ENCODE results near the gene TPTE2. TPM values are rescaled to one million over a fixed set of nuclear protein-coding genes. Genes with fewer than 3 reads are reported as not detected.
"Not testable (repeated sequence)": the region's sequence is repeated elsewhere in the genome, so short reads cannot be mapped to it uniquely, and the experiment has no call there.

Gene TPTE2
- total and polyA plus RNA-seq, 3 donors from 2014 or later = 5.1 to 9.9 (median 8.0) TPM

DNA sequence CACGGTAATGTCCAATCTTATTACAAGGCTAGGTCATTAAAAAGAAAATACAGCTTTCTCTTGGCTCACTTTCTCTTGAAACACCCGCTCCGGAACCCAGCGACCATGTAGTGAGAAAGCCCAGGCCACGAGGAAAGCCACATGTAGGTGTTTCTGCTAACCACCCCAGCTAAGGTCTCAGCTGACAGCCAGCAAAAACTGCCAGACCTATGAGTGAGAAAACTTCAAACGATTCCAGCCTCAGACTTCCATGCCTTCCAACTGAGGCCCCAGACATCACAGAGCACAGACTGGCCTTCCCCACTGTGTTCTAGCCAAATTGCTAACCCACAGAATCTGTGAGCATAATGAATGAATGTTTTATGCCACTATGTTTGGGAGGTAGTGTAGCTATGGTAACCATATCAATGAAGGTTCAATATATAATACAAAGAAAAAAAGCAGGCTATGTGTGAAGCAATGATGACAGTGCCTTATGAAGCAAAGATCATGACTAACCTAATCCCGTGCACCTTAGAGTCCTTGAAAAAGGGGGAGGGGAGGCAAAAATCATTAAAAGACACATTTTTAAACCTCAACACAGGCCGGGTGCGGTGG lies 11.9 kb upstream of the TPTE2 start:
- no peaks in the 10 kb centered on the region for H3K27me3 ChIP-seq

GRCh38 chr13:19572280-19572679 lies 10.9 kb upstream of the TPTE2 start:
- no peak for DNase-seq
- TF ChIP-seq, protein P1, sequence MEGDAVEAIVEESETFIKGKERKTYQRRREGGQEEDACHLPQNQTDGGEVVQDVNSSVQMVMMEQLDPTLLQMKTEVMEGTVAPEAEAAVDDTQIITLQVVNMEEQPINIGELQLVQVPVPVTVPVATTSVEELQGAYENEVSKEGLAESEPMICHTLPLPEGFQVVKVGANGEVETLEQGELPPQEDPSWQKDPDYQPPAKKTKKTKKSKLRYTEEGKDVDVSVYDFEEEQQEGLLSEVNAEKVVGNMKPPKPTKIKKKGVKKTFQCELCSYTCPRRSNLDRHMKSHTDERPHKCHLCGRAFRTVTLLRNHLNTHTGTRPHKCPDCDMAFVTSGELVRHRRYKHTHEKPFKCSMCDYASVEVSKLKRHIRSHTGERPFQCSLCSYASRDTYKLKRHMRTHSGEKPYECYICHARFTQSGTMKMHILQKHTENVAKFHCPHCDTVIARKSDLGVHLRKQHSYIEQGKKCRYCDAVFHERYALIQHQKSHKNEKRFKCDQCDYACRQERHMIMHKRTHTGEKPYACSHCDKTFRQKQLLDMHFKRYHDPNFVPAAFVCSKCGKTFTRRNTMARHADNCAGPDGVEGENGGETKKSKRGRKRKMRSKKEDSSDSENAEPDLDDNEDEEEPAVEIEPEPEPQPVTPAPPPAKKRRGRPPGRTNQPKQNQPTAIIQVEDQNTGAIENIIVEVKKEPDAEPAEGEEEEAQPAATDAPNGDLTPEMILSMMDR (IDR thresholded peaks at IDR 0.05) = no peak
- TF ChIP-seq POLR2A (IDR thresholded peaks at IDR 0.05) = no peak
- H3K27me3 ChIP-seq = no peaks in the 10 kb centered on the region
- H3K4me3 ChIP-seq = no peak overlapping the region
- H3K36me3 ChIP-seq (ENCODE audit: low read depth, missing control alignments) = no peaks in the 10 kb centered on the region
- intact Hi-C loops (cut with DNase I; ENCODE audit: low total_unique reads) = no loop called here
- WGBS, 2 donors = 76 to 92% methylated on average over 4 of the region's 4 CpGs
- no peak overlapping the region for H3K27ac ChIP-seq
- no peaks in the 10 kb centered on the region for H3K9me3 ChIP-seq
- no peaks in the 10 kb centered on the region for H3K4me1 ChIP-seq

More for the DNA sequence above, 11.9 kb upstream of the TPTE2 start:
- TF ChIP-seq, protein P1 (IDR thresholded peaks at IDR 0.05) = no peak
- TF ChIP-seq POLR2A (IDR thresholded peaks at IDR 0.05) = no peak
- no peaks in the 10 kb centered on the region for H3K4me1 ChIP-seq
- no peak overlapping the region for H3K4me3 ChIP-seq
- H3K36me3 ChIP-seq (ENCODE audit: low read depth, missing control alignments) = no peaks in the 10 kb centered on the region
- intact Hi-C loops (cut with DNase I; ENCODE audit: low total_unique reads) = no loop called here
- no peak overlapping the region for H3K27ac ChIP-seq
- no peaks in the 10 kb centered on the region for H3K9me3 ChIP-seq
- DNase-seq = no peak
- WGBS, 2 donors = 82 to 87% methylated on average over 9 of the region's 9 CpGs

- 78 to 84% methylated on average over 1 of the region's 1 CpG for WGBS, 2 donors
- TF ChIP-seq POLR2A (IDR thresholded peaks at IDR 0.05) = no peak
- TF ChIP-seq, protein P1 (IDR thresholded peaks at IDR 0.05) = no peak
- Histone ChIP-seq H3K36me3 (ENCODE audit: low read depth, missing control alignments) (no peaks in the 10 kb centered on the region), H3K27ac (no peak overlapping the region), H3K4me3 (no peak overlapping the region), H3K27me3 (no peaks in the 10 kb centered on the region), H3K4me1 (no peaks in the 10 kb centered on the region), H3K9me3 (no peaks in the 10 kb centered on the region)
- no peak for DNase-seq
- intact Hi-C loops (cut with DNase I; ENCODE audit: low total_unique reads) = no loop called here
These were observed 6.6 kb upstream of the TPTE2 start for GRCh38 chr13:19567820-19568534.

DNA sequence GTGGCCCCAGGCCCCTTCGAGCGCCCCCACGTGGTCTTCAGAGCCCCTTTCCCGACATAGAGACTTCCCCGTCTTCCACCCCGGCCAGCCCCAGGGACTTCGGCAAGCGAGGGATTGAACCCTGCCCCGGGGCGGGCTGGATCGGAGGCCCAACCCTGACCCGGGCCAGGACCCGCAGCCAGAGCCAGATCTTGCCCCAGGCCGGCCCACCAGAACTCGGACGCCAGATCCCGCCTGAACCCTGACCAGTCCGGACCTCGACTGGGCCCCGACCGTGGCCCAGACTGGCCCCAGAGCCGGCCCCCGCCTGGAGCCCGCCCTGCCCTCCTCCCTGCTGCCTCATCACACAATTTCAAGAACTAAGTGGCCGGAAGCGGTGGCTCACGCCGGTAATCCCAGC lies 253 bp upstream of the TPTE2 start:
- DNase-seq = peak; percentile 15
- no peaks in the 10 kb centered on the region for H3K4me1 ChIP-seq
- no peaks in the 10 kb centered on the region for H3K27me3 ChIP-seq
- H3K36me3 ChIP-seq (ENCODE audit: low read depth, missing control alignments) = no peaks in the 10 kb centered on the region
- TF ChIP-seq, protein P1 (IDR thresholded peaks at IDR 0.05) = no peak
- no peak for TF ChIP-seq POLR2A (IDR thresholded peaks at IDR 0.05)
- 54 to 81% methylated on average over 4 to 13 of the region's 28 CpGs for WGBS, 2 donors
- intact Hi-C loops (cut with DNase I; ENCODE audit: low total_unique reads) = no loop called here
- H3K27ac ChIP-seq = no peak overlapping the region
- H3K4me3 ChIP-seq = peak overlapping the region; percentile 46 to 48
- no peaks in the 10 kb centered on the region for H3K9me3 ChIP-seq

- H3K36me3 ChIP-seq (ENCODE audit: low read depth, missing control alignments); H3K9me3 ChIP-seq; H3K27ac ChIP-seq; DNase-seq; H3K4me1 ChIP-seq; H3K27me3 ChIP-seq; intact Hi-C loops (cut with DNase I; ENCODE audit: low total_unique reads): not testable (repeated sequence)
- WGBS, 2 donors = 78% methylated on average over 21 of the region's 22 CpGs; no CpG with 5 or more reads in 1 of the 2 donors
- peak overlapping the region; percentile 46 to 48 for H3K4me3 ChIP-seq
These were observed 660 bp downstream of the TPTE2 start for GRCh38 chr13:19560672-19561071.

DNA sequence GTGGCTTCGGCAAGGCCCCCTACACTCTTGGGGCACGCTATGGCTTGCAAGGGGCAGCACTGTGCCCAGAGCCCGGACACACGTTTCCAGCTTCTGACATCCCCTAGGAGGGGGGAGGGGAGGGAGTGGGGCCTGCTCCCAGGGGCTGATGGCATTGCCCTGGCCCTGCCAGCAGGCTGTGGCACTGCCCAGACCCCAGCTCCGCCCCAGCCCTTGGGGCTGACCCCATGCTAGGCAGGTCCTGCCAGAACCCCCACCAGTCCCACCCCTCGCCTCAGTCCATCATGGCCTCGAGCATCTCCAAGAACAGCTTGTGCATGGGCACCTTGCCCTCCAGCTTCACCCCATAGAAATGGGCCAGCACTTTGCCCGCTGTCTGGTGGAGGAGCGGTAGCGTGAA lies 1.6 kb downstream of the TPTE2 start:
- intact Hi-C loops (cut with DNase I; ENCODE audit: low total_unique reads); H3K4me1 ChIP-seq; H3K9me3 ChIP-seq; DNase-seq; H3K4me3 ChIP-seq; H3K27ac ChIP-seq; H3K27me3 ChIP-seq; H3K36me3 ChIP-seq (ENCODE audit: low read depth, missing control alignments): not testable (repeated sequence)
- WGBS, 2 donors = no CpG with 5 or more reads among the region's 10 CpGs

- 90 to 93% methylated on average over 3 of the region's 4 CpGs for WGBS, 2 donors
- DNase-seq; H3K27ac ChIP-seq; H3K9me3 ChIP-seq; H3K27me3 ChIP-seq; H3K4me1 ChIP-seq; H3K36me3 ChIP-seq (ENCODE audit: low read depth, missing control alignments); H3K4me3 ChIP-seq; intact Hi-C loops (cut with DNase I; ENCODE audit: low total_unique reads): not testable (repeated sequence)
These were observed 4.0 kb downstream of the TPTE2 start for GRCh38 chr13:19557287-19557686.

DNA sequence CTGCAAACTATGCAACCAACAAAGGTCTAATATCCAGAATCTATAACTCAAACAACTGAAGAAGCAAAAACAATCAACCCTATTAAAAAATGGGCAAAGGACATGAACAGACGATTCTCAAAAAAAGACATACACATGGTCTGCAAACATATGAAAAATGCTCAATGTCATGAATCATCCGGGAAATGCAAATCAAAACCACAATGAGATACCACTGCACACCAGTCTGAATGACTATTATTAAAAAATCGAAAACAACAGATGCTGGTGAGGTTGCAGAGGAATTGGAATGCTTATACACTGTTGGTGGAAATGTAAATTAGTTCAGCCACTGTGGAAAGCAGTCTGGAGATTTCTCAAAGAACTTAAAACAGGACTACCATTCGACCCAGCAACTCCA lies 12.1 kb downstream of the TPTE2 start:
- H3K4me3 ChIP-seq; DNase-seq; H3K36me3 ChIP-seq (ENCODE audit: low read depth, missing control alignments); H3K9me3 ChIP-seq; intact Hi-C loops (cut with DNase I; ENCODE audit: low total_unique reads); H3K27ac ChIP-seq; H3K4me1 ChIP-seq; H3K27me3 ChIP-seq: not testable (repeated sequence)
- 81 to 85% methylated on average over 4 of the region's 4 CpGs for WGBS, 2 donors
